Globus pallidus (tissue), 1 donor: ENCODE results near the gene HEY2.
"Not testable (repeated sequence)": the region's sequence is repeated elsewhere in the genome, so short reads cannot be mapped to it uniquely, and the experiment has no call there.

Experiments used
- DNase-seq: peaks from one replicate; pipeline ENCODE4 v3.0.0-alpha.2; 2015; ENCODE audit warnings: low spot score

Gene HEY2

DNA sequence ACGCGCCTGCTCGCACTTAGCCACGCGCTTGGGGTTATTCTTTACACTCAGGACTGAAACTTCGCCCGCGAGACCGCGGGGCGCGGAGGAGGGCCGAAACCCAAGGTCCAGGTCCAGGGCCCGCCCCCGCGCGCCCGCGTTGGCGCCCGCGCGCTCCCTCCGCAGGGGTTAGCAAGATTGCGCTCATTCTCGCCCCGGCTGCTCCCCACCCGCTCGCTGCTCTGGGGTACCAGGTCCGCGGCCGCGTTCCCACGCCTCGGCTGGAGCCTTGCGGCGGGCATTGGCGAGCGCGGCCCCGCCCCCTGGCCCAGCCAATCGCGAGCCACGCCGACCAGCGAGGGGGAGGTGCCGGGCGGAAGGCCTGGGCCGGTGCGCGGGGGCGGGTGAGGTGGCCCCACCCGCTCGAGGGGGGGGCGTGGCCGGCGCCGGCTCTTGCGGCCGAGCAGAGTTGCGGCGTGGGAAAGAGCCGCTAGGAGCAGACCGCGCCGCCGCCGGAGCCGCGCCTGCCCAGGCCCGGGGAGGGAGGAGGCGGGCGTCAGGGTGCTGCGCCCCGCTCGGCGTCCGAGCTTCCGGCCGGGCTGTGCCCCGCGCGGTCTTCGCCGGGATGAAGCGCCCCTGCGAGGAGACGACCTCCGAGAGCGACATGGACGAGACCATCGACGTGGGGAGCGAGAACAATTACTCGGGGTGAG, at the start of gene HEY2:
TSS of gene HEY2 (plus strand) at position 460 of the 692 bp plus-strand sequence. CDS start at position 605, 145 bp downstream.
- DNase-seq, result peak; percentile 98

DNA sequence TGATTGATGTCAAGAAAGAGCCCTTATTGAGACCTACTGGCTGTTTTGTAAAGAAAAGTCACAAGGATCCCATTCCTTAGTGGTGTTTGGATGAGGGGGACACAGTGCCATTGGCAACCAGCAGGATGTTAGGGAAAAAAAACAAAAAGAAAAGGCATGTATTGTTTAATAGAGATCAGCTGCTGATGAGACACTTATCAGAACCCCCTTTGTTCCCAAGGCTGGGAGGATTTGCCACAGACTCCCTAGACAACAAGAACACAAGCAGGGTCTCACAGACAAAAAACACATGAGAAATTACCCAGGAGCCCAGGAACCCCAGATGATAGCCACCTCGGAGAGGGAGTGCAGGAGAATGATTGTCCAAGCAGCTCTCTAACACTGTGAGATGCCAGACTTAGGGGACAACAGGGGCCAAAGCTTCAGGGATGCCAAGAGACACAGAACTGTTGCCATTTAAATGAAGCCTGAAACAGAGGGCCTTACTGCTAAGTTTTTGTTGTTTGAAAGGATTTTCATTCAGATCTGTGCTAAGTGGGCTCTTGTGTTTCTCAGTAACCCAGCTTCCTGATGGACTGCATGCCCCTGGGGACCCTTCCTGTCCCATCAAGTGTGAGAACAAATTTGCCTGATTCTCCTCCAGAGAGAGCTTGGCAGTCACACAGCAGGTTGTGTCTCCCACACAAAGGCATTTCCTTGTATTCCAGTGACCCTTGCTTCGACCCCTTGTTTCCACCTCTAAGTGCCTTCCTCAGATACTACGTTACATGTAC, 48.7 kb upstream of the HEY2 start:
- DNase-seq, result peak; percentile 92

DNA sequence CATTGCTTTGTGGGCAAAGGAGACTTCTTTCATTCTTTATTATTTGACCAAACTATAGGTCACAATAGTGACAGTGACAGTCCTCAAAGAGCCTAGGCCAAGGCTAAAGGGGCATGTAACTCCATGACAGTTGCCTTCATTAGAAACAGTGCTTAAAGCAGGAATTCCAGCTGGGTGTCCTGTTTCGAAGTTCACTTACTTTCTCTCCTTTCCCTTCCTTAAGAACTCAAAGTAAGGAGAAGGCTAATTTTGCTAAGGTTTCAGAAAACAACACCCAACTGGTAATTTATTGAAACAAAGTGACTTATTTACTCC, 48.1 kb upstream of the HEY2 start:
- no peak for DNase-seq

DNA sequence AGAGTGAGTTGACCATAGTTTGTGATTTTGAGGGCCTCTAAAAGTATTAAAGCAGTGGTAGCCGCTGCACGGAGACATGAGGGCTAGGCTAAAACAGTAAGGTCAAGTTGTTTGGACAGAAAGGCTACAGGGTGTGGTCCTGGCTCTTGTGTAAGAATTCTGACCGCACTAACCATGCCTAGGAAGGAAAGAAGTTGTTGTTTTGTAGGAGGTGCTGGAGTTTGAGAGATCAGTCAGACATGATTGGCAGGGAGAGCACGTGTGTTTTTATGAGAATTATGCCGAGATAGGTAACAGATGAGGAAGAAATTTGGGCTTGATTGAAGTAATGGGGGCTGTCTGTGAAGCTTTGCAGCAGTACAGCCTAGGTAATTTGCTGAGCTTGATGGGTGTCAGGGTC, 45.5 kb upstream of the HEY2 start:
- DNase-seq, result not testable (repeated sequence)

DNA sequence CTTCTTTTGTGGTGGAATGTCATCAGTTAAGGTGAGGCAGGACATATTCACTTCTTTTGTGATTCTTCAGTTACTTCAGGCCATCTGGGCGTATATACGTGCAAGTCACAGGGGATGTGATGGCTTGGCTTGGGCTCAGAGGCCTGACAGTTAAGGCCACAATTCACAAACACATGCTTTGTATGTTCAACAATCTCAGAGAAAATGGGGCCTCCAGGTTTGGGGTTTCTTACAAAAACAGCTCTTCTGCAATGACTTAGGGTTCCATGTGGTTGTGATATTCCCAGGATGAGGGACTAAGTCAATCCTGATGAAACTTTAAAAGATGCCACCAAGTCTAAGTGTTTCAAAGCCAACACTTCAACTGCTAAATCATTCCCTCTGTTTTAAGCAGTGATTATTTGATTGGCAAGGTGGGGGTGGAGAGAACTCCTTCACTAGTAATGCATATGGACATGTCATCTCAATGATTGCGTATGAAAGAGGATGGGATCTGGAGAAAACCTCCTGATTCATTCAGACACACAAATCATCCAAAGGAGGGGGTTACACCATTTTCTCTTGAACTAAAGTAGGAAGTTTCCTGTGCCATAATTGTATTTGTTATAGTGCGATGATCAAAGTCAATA, 41.7 kb upstream of the HEY2 start:
- no peak for DNase-seq

DNA sequence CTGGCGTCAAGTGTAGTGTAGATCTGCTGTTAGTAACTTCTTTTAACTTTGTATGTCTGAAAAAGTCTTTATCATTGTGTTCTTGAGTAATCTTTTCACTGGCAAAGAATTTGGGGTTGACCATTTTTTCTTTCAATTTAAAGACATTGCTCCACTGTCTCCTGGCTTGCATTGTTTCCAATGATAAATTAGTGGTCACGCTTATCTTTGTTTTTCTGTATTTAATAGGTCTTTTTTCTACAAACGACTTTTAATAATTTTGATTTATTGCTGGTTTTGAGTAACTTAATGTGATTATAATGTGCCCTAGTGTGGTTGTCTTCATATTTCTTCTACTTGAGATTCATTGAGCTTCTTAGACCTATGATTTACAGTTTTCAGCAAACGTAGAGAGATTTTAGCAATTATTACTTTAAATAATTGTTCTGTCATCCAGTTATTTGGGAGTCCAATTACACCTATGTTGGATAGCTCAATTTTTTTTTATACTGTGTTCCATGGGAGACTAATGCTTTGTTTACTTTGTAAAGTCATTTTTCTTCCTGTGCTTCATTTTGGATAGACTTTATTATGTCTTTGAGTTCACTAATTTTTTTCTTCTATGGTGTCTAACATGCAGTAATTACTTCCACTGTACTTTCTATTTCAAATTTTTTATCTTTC, 38.3 kb upstream of the HEY2 start:
- DNase-seq, result no peak

DNA sequence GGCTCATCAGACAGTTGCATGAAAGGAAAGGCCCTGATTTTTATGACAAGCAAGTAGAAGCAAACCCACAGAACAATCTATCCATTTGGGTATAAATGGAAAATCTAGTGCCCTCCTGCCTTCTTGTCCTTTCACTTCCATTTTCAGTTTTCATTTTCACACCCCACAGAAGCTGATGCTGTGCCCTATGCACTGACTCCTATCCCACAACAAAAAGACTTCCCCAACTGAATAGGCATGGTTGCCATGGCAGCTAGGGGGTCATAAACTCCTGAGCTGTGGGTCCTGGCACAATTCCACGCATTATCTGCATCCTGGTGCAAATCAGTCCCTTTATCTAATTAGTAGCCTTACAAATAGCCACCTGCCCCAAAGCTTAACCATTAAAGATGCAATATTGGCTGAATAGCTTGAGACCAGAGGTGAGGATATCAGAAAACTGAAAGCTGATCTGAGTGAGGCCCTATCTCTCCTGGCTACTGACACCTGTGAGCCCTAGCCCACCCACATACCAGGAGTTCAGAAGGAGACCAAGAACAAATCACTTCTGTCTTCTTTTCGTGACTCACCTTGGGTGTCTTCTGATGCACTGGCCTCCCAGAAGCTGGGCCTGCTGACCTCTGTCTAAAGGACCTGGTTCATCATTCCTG, 34.9 kb upstream of the HEY2 start:
- no peak for DNase-seq

DNA sequence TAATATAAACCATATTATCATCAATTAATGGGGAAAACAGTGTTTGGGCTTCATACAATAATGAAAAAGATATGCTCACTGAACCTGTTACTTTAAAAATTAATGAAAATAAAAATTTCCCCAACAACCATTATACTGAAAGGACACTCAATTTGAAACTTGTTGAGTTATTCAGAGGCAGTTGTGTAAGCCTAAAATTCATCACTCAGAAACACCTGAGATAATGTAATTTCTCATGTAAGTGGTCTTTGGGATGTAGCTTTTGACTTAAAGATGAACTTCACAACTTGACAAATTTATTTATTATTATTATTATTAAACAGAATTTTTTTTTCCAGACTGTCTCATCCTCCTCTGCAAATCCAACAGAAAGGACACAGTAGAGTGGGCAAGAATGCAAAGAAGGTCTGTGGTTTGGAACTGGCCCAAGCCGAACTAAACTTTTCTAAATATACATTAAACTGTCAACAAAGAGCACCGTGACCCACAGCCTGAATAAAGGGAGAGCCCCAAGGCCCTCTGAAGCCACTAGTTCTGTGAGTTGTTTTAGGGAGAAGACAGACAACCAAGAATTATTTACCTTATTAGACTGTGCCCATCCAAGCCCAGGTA, 32.2 kb upstream of the HEY2 start:
- no peak for DNase-seq

DNA sequence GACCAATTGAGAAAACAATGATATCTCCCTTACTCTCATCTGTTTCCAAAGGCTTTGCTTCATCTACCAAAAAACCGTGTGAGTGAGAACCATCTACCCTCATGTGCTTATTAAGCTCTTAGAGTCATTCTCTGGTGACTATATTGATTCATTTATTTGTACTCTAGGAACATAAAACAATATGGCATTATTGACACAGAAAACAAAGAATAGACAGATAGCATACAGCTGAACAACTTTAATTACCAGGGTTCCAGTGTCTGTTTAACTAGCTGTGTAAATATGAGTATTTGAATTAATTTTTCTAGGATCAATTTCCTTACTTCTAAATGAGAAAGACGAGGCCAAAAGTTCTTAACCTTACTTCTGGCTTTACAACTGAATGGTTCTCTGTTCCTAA, 31.3 kb upstream of the HEY2 start:
- DNase-seq, result no peak

DNA sequence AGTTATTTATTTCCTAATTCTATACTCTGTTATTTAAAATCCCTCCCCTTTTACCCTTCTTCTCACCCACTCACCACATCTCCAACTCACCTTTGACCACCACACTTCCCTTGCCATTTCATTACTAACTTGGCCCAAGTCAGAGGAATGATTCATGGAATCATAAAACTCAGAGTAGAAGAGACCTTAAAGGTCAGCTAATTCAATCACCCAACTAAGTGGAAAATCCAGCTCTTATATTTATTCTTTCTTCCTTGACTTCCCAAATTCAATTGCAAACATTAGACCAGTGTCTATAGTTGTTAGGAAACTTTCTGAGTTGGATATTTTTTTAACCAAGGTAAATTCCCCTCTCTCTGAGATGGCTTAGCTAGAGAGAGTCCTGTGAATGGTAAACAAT, 26.5 kb upstream of the HEY2 start:
- DNase-seq, result no peak

DNA sequence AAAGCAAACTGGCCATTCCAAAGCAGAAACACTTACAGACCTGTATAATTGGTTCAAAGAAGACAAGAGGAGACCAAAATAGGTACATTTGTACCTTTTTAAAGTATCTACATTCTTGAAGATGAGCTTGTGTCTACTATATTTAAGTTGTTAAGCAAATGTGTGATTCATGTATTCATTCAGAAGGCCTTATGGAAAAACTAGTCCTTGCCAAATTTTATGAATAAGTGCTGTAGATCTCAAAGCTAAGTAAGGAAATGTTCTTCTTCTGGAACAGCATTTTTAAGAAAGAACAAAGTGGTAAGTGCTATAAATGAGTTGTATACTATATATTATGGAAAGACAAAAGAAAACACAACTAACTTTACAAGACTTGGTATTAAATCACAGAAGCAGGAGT, 22.2 kb upstream of the HEY2 start:
- no peak for DNase-seq

DNA sequence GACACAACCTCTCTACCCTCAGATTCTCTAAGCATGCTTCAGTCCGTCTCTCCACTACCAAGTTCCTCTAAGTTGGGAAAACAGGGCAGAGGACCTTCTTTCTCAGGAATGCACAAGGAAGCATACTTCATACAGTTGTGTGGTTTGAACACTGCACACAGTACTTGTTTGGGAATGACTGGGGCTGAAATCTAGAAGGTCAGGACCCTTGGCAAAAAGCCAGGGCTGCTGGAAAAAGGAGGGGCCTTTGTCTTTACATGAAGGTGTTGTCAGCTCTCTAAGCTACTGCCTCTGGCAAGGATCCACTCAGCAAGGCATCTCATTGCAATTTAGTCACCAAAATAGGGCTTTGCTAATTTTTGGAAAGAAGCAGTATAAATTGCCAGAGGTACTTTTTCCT, 20.7 kb upstream of the HEY2 start:
- no peak for DNase-seq

DNA sequence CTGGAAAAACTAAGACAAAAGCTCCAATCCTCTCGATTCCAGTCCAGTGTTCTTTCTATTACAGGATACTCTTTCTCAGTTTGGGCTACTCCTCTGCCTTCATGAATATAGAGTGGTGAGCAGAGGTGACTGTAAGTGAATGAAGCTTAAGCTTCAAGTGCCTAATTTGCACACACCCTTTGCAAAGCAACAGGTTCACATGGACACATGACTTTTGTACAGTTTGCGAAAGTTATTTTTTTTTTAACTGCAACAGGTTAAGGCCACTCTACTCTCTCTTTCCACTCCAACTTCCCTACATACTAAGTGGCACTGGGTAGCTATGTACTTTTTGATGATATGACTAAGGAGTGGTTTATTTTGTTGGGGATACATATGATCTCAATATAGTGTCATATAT, 19.4 kb upstream of the HEY2 start:
- no peak for DNase-seq

DNA sequence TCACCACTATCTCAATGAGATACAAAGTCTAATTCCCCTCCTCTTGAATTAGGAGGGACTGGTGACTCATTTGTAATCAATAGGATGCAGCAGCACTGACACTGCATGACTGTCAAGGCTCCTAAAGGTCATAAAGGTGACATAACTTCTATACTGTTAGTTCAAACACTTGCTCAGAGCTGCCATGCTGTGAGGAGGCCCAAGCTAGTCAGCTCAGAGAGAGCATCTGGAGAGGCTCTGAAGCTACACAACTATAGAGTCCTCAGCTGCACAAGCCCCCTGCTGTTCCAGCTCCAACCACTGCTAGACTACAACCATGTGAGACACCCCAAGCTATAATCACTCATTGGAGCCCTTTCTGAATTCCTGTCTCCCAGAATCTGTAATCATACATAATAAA, 17.0 kb upstream of the HEY2 start:
- no peak for DNase-seq

DNA sequence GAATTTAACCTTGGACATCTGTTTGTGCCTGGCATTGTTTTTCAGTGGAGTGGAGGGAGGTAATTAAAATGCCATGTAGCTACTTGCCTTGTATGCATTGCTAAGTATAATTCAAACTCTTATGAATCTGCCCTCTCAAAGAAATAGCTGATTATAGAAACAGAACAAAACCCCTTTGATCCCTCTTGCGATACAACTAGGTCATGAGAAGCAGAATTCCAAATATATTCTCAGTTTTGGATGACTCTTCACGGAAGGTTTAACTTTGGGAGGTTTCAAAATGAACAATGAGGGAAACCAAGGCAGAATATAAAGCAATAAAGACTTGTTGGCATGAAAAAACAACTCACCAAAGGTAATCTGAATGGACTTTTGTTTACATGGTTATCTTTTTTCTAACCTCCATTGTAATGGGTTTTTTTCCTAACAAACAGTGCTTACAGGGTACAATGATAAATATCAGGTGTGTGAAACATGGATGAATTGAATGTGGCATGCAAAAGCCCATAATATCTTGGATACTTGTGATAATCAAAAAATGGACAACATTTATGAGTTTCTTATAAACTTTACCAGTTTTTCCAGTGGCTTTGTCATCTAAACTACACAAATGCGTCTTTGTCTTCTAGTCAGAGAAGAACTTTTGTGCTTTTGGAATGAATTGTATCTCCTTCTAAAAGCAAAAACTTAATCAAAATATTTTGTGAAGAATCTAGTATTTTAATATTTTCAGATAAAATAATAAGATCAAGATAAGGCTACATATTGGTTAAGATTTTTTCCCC, 15.7 kb upstream of the HEY2 start:
- peak; percentile 77 for DNase-seq

DNA sequence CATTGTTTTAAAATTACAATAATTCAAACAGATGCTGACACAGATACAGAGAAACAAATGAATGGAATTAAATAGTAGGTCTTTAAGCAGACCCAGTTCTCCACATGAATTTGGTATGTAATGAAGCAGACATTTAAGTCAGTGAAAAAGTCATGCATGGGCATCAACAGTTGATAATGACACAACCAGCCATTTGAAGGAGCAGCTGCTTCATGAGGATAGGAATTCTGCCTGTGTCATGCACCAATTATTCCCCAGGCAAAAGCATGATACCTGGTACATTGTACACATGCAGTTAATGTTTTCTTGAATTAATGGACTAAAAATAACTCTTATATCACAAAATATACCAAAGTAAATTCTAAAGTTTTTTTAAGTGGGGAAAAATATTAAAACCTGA, 11.2 kb upstream of the HEY2 start:
- DNase-seq, result no peak

DNA sequence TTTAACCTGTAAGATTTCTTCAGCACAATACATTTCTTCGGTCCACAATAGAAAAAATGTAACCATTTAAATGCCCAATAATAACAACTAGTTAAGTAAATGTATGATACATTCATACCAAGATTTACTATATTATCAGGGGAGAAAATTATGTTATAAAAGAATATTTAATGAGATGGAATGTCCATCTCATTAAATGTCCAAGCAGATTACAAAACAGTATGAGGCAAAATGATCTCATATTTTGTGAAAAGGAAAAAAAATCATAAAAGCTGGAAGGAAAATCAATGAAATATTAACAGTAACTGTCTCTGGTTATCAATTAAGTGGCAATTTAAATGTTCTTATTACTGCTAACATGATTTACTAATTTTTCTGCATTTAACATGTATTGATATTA, 10.1 kb upstream of the HEY2 start:
- DNase-seq, result no peak

DNA sequence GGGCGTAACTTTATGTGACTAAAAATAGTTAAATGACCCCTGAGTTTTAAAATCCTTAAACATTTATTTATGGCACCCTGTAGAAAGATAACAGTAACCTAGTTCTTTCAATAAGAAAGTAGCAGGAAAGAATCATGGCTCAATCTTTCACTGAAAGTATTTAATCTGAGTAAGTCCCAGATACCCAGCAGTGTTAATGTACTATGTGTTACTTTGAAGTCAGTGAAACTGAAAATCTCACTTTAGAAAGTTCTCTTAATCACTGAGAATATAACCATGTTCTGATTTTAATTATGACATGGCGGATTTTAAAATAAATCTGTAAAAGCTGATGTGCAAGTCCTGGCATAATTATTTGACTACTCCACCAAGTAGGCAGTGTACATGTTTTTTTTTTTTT, 8.1 kb upstream of the HEY2 start:
- DNase-seq, result no peak

DNA sequence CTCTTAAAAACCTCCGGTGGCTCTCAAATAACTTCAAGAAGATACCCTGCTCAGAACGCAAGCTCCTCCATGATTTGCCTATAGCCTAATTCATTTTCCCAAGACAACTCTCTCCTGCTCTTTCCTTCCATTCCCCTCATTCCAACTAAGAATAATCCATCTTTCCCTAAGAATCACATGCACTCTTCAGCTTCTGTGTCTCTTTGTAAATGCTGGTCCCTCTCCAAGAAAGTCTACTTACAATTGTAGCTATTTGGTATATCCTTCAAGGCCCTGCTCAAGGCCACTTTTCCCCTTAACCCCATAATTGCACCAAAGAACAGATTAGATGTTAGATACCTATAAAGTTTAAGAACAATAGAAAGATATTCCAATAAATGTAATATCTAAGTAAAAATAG, 7.4 kb upstream of the HEY2 start:
- DNase-seq, result peak; percentile 46

DNA sequence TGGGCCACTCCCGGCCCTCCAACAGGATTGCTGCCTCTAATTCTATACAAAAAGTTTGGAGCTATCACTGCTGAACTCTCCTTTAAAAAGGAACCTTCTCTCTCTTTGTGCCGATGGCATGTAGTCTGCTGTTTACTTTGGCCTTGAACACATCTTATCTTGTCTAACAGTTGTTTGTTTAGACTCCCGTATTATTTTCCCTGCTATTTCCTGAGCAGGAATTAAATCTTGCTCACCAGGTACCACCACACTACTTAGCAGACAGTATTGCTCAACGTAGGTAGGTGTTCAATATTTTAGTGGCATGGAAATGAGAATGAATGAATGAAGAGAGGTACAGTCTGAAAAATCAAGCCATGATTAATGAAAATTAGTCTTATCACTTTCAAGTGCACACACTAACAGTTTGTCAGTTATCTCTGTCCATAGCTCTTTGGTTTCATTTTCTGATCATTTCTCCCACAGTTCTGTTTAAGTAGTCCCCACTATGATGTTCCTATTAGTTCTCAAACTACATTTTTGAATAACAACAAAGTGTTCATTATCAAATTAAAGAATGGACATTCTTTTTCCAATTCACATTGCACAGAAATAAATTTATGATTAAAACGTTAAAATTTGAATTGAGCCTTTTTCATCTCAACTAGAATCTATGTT, 6.8 kb upstream of the HEY2 start:
- peak; percentile 52 for DNase-seq

DNA sequence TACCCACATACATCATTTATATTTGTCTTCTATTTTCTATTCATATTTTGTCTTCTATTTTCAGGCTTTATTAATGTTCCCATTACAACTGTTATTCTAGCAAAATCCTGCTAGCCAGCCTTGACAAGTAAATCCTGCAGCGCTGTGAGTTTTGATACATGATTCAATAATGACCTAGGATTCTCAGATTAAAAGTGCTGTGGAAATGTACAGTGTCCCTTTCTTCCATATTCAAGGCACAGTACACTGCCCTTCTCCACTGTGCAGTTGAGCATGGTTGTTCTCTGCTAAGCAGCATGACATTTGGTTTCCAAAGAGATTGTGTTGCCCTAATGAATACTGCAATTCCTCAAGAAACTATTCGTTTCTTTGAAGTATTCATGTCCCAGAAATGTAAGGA, 5.8 kb upstream of the HEY2 start:
- peak; percentile 62 for DNase-seq
